NCI-H1048 (cell line): ENCODE data around the gene FAM200A.
"Not testable (repeated sequence)": the region's sequence is repeated elsewhere in the genome, so short reads cannot be mapped to it uniquely, and the experiment has no call there.

Experiments
- DNase-seq: peaks from one replicate; lab custom pipeline; 2025; lab: John Stamatoyannopoulos, UW

Gene FAM200A

DNA sequence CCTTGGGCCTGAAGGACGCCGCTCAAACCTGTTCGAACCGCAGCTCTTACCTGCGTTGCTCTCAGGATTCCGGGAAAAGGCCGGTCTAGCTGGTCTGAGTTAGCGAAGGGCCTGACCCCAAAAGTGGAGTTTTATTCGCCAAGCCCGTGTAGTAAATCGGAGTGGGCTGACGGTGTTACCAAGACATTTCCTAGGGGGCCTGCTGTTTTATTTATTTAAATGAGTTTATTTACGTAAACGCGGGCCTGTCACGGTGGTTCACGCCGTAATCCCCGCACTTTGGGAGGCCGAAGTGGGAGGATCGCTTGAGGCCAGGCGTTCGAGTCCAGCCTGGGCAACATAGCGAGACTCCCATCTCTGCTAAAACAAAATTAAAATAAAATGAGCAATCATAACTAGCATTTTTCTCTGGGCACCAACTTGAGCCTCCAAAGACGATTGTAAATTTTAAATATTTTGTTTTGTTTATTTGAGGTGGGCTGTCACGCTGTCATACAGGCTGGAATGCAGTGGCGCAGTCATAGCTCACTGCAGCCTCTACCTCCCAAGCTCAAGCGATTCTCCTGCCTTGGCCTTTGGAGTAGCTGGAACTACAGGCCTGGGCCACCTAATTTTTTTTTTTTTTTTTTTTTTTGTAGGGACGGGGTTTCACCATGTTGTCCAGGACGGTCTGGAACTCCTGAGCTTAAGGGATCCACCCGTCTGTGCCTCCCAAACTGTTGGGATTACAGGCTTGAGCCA, 7.4 kb upstream of the FAM200A start:
- no peak for DNase-seq

DNA sequence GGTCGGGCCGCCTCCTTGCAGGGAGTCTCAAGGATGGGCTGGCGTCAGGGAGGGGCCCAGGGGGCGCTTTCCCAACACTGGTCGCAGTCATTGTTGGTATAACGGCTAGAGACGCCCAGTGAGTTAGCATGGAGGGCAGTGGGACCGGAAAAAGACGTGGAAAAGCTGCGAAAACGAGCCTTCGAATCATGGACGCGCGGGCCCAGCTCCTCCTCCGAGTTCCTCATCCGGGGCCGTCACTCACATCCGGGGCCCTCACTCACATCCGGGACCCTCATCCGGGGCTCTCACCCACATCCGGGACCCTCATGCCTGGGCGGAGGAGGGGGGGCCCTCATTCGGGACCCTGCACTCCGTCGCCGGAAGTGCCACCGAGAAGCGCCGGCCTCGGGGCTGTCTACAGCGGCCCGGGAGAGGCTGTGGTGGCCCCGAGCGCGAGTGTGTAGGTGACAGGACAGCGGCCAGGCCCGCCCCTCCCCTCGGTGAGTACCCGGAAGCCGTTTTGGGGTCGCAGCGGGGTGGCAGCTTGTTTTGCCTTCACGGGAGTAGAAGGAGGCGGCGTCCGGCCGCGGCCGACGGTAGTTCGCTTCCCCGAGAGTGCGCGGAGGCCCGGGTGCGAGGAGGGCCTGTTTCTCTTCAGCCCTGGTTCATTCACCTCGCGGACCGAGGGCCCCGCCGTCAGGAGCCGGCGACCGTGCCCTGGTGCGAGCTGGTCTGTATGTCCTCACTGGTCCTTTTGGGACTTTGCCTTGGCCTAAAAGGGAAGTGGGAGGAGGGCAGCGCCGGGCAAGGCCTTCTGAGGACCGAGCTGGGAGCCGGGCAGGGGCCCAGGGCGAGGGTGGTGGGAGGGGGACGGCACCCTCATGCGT, 6.6 kb upstream of the FAM200A start, which contains the start of gene ZNF655:
TSS of gene ZNF655 (plus strand) at position 337 of the 869 bp plus-strand sequence. CDS start 1,918 bp downstream, outside the sequence.
- peak; percentile 81 for DNase-seq

DNA sequence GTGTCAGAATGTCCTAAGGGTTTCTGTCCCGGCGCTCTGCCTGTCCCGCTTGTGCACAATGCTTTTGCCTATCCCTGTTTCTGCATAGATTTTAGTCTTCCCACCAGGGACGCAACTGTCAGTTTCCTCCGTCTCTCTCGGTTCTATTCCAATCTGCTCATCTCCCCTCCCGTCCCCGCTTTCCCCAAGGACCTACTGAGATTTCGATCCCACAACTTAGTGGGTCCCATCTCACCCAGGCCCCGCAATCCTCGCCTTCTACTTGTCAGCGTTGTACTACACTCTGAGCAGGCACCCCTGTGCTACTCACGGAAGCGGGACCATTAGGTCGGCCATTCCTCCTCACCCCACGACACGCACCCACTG, 6.0 kb upstream of the FAM200A start:
- DNase-seq = no peak

DNA sequence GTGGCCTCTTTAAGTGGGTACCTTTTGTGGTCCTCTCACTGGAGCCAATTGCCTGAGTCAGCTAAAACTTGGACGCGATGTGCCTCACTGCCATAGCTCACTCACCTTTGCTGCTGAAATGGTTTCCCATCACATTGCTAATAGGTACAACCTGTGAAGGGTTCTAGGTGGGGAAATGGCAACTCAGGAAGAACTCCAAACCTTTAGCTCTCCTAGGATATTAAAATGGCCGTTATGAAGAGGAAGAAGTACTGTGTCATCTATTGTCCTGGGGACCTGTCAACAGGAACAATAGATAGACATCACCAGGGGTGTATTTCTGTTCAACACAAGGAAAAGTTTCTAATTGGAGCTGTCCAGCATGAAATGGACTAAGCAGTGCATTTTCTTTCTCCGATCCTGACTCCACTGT, 5.3 kb upstream of the FAM200A start:
- no peak for DNase-seq

DNA sequence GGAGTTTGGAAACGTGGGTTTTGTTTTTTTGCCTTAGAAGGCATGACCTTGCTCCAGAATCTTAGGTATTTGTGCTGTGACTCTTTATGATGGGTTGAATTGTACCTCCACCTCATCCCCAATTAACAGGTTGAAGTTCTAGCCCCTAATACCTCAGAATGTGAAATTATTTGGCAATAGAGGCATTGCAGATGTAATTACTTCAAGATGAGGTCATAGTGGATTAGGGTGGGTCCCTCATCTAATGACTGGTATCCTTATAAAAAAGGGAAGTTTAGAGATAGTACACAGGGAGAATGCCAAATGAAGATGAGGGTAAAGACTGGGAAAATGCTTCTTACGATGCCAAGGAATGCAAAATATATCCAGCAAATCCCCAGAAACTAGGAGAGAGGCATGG, 3.0 kb upstream of the FAM200A start:
- no peak for DNase-seq

DNA sequence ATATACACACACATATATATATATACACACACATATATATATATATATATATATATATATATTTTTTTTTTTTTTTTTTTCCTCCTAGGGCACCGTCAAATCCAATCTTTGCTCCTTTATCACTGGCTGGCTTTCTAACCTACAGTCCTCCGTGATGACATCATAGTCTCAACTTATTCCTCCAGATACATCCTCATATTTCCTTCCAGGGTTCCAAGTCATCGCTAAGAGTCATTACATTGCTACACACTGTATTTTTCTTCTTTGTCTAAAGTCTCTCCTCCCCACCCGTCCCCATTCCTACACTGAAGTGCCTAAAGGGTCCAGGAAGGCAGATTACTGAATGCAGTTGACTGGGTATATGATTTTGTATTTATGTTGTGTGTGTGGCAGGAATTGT, 1.1 kb upstream of the FAM200A start:
- no peak for DNase-seq

DNA sequence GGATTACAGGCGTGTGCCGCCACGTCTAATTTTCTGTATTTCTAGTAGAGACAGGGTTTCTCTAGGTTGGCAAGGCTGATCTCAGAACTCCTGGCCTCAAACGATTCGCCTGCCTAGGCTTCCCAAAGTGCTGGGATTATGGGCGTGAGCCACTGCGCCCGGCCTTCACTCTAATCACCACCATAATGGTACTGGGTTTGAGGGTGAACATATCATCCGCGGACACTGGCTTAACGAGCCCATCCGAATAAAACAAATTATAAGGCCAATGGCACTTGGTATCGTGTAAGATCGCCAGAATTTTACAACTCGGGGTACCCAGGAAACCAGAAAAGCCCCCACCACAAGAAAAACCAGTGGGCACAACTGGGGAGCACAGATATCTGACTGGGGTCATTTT, 580 bp downstream of the FAM200A start:
- DNase-seq = no peak

DNA sequence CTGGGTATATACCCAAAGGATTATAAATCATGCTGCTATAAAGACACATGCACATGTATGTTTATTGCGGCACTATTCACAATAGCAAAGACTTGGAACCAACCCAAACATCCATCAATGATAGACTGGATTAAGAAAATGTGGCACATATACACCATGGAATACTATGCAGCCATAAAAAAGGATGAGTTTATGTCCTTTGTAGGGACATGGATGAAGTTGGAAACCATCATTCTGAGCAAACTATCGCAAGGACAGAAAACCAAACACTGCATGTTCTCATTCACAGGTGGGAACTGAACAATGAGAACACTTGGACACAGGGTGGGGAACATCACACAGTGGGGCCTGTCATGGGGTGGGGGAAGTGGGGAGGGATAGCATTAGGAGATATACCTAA, 2.4 kb downstream of the FAM200A start:
- not testable (repeated sequence) for DNase-seq

DNA sequence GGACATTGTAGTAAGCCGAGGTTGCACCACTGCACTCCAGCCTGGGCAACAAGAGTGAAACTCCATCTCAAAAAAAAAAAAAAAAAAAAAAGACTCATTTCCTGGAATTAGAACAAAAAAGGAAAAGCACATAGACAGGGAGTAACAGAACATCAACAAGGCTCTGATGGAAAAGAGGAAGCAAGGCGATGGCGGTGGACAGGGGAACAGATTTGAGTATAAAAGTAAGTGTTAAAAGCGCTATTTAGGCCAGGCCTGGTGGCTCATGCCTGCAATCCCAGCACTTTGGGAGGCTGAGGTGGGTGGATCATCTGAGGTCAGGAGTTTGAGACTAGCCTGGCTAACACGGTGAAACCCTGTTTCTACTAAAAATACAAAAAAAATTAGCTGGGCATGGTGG, 6.6 kb downstream of the FAM200A start:
- not testable (repeated sequence) for DNase-seq

DNA sequence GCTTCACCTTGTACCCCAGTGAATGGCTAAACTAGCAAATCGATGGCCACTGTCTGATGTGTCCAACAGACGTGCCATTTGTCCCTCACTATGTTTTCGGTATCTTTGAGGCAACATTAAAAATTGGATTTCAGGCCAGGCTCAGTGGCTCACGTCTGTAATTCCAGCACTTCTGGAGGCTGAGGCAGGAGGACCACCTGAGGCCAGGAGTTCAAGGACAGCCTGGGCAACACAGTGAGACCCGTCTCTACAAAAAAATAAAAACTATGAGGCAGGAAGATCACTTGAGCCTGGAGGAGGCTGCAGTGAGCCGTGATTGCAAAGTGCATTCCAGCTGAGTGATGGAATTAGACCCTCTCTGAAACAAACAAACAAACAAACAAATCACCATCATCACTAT, 8.0 kb downstream of the FAM200A start:
- no peak for DNase-seq

DNA sequence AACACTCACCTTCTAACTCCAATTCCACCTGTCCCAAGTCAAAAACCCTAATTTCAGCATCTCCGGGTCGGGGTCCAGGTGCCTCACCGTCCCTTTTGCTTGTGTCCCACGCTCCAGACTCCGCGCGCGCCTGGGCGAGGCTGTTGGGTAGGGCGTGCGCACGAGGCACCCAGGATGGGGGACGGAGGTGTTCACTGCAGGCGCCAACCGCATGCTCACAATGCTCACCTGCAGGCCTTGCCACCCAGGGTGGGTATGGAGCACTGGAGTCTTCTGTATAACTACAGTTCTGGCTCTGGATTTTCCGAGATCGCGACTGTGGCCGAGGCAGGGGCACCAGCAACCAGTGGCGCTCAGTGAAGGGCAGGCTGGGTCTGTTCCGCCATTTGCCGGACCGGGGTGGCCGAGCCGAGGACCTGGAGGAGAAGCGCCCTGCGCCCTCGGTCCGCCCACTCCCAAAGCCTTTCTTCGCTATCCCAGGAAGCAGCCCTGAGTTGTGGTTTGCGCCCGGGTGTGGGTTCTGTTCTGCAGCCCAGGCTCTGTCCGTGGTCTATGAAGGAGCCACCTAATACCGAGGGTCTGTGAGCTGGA, 8.7 kb downstream of the FAM200A start:
- DNase-seq = no peak

DNA sequence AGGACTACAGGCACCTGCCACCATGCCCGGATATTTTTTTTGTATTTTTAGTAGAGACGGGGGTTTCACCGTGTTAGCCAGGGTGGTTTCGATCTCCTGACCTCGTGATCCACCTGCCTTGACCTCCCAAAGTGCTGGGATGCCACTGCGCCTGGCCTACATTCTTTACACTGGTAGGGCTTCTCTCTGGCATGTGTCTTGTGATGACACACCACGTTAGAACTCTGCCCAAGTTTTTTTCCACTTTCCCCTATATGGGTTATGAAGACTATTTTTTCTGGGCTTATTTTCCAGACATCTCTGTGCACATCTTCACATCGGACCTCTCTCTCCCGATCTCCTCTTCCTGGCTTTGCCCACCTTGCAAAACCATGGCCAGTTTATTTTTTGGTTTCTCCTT, 10.7 kb downstream of the FAM200A start:
- DNase-seq = no peak

DNA sequence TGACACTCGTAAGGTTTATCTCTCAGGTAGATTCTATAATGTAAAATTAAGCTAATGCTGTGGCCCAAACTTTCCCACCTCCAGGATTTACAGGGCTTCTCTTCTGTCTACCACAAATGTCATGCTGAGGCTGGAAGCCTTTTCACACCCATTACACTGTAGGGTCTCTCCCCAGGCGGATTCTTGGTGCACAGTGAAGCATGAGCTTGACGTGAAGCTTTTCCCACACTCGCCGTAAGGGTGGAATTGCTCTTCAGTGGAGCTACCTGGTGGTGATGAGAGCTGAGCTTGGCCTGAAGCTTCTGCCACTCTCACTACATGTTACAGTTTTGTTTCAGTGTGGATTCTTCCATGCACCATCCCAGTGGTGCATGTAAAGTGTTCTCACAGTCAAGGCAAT, 11.4 kb downstream of the FAM200A start:
- DNase-seq = no peak

DNA sequence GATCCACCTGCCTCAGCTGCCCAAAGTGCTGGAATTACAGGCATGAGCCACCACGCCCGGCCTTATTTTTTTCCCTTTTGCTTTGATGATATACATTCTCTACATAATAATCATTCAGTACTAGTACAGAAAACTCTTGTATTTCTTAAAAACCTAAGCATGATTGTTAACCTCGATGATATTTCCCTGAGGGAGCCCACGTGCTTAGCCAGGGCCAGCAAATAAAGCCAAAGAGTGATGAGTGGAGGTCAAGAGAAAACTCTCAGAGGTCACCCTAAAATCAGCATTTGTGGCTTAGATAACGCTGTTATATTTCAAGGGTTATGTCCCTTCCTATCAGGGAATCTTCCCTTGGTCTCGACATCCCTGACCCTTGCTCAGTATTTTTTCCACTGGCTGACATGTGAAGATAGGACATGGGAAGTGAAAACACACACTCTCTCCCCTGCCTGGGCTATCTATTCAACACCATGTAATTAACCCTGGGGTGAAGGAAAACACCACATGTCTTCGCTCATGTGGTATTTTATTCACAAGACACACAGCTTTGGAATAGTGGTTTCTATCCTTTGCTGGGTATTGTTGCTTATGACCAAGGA, 12.6 kb downstream of the FAM200A start:
- no peak for DNase-seq

DNA sequence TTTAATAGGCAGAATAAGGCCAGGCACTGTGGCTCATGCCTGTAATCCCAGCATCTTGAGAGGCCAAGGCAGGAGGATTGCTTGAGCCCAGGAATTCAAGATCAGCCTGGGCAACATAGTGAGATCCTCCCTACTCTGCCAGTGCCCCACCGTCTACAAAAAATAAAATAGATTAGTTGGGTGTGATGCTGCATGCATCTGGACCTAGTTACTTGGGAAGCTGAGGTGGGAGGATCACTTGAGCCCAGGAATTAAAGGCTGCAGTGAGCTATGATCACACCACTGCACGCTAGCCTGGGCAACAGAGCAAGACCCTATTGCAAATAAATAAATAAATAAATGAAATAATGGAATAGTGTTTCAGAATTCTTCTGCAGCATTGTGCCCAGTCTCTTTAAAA, 16.2 kb downstream of the FAM200A start:
- no peak for DNase-seq

DNA sequence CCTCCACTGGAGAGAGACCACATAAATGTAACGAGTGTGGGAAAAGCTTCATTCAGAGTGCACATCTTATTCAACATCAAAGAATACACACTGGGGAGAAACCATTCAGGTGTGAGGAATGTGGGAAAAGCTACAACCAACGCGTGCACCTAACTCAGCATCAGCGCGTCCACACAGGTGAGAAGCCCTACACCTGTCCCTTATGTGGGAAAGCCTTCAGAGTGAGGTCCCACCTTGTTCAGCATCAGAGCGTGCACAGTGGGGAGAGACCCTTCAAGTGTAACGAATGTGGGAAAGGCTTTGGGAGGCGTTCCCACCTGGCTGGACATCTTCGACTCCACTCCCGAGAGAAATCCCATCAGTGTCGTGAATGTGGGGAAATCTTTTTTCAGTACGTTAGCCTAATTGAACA, 20.6 kb downstream of the FAM200A start:
- DNase-seq = no peak

DNA sequence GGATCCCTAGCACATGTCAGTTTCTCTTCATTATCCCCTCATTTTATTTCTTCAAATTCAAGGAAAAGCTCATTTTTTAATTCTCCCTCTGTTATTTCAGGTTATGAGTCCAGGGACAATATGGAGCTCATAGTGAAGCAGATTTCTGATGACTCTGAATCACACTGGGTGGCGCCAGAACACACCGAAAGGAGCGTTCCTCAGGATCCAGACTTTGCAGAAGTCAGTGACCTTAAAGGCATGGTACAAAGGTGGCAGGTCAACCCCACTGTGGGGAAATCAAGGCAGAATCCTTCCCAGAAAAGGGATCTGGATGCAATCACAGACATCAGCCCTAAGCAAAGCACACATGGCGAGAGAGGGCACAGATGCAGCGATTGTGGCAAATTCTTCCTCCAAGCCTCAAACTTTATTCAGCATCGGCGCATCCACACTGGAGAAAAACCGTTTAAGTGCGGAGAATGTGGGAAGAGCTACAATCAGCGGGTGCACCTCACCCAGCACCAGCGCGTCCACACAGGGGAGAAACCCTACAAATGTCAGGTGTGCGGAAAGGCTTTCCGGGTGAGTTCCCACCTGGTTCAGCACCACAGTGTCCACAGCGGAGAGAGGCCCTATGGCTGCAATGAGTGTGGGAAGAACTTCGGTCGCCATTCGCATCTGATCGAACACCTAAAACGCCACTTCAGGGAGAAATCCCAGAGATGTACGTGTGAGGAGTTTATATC, 26.0 kb downstream of the FAM200A start:
- no peak for DNase-seq

DNA sequence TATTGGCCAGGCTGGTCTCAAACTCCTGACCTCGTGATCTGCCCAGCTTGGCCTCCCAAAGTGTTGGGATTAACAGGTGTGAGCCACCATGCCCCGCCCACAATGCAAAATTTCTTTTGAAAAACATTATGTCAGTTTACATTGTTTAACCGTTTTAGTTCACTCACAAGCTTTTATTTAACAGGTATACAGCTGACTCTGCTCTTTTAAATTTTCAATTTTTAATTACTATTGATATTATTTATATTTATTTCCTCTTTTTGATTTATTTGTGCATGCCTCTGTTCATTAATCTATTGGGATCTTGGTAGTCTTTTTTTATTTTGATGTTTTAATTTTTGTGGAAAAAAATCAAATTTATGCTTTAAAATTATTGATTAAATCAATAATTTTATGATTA, 30.5 kb downstream of the FAM200A start:
- DNase-seq = no peak

DNA sequence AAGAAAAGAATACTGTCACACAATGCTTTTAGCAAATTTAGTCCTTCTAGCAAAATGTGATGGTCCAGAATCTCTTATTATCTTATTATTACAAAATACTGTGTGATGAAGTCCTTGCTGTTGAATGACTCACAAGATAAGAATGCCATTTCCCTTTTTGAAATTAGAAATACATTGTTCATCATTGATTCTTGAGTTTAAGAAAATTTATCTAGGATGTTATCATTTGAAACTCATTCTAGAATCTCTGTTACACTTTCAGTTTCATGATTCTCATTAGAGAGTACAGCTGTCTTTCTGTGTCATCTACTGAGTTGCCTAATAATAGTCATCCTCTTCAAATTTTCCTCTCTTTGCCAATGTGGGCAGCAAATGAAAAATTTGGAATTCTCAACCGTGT, 37.9 kb downstream of the FAM200A start:
- no peak for DNase-seq

DNA sequence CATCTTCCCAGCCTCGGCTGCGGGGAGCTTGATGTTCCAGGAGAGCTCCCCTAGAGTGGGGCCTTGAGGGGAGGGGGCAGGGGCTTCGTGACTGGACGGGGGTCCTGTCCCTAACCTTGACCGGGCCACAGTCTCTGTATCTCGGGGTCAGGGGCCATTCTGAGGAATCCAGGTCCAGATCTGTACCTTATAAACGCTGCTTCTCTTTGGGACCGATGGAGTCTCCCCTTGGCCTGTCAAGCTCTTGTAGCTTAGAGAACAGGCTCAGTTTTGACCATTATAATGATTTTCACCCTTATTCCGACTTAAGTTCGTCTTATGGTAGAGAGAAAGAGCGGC, 46.6 kb downstream of the FAM200A start:
- no peak for DNase-seq

DNA sequence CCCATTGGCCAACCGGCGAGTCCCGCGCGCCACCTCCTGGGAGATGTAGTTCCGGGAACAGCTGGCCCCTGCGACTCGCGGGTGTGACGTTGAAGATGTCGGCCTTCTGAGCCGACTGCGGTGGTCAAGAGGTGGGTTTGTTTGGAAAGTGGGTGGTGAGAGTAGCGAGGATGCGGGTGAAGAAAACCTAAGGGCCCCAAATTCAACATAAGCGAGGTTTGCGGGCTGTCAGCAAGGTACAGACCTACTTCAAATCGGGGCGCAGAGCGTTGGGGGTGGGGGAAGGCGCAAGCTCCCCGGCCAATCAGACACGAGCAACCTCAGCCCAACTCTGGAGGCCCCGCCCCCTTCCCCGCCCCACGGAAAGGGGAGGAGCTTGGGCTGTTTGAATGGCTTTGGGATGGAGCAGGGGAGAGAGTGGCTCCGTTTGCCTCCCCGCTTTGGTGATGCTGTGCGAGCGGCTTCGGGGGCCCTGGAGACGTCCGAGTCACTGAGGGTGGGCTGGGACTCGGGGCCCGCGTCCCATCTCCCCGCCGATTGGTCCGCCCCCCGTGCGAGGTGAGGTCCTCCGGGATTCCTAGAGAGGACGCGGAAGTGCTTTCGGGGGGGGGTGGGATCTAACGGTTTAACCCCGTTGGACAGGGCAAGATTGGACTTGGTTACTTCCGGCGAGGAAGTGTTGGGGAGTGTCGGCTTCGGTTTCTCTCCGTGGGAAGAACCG, 47.2 kb downstream of the FAM200A start, which contains the start of gene ZKSCAN5:
TSS of gene ZKSCAN5 (plus strand) at position 60 of the 721 bp plus-strand sequence. CDS start 1,383 bp downstream, outside the sequence.
- peak; percentile 84 for DNase-seq
